HG02973 (cell line): ENCODE data around the gene PRKCH.

Experiments
- ATAC-seq: cut with Tn5 transposase; IDR thresholded peaks from one replicate; pipeline ENCODE4 v1.9.1; 2021; ENCODE audit warnings: moderate library complexity; ENCODE audit not compliant: unreplicated experiment

Gene PRKCH

GRCh38 chr14:61418746-61419145 is 97.4 kb downstream of the PRKCH start:
- ATAC-seq: no peak

GRCh38 chr14:61419201-61419600 is 97.8 kb downstream of the PRKCH start:
- ATAC-seq: no peak

- no peak for ATAC-seq
Measured at GRCh38 chr14:61420326-61420725, 98.9 kb downstream of the PRKCH start.

GRCh38 chr14:61421212-61421923 is 100.0 kb downstream of the PRKCH start:
- ATAC-seq: no peak

GRCh38 chr14:61426048-61426447 is 104.7 kb downstream of the PRKCH start:
- no peak for ATAC-seq

- ATAC-seq: no peak
Measured at GRCh38 chr14:61428261-61428660, 106.9 kb downstream of the PRKCH start.

- ATAC-seq: no peak
Measured at GRCh38 chr14:61429316-61429715, 107.9 kb downstream of the PRKCH start.

- no peak for ATAC-seq
Measured at GRCh38 chr14:61430066-61430757, 108.8 kb downstream of the PRKCH start.

GRCh38 chr14:61433169-61433568 is 111.8 kb downstream of the PRKCH start:
- no peak for ATAC-seq

- ATAC-seq: no peak
Measured at GRCh38 chr14:61433828-61434227, 112.4 kb downstream of the PRKCH start.

GRCh38 chr14:61434311-61434710 is 112.9 kb downstream of the PRKCH start:
- ATAC-seq: no peak

GRCh38 chr14:61435563-61436337 is 114.4 kb downstream of the PRKCH start:
- ATAC-seq: no peak

- ATAC-seq: no peak
Measured at GRCh38 chr14:61437381-61437780, 116.0 kb downstream of the PRKCH start.

GRCh38 chr14:61438036-61438435 is 116.7 kb downstream of the PRKCH start:
- no peak for ATAC-seq

GRCh38 chr14:61438497-61438859 is 117.1 kb downstream of the PRKCH start:
- no peak for ATAC-seq

GRCh38 chr14:61438860-61439765 is 117.7 kb downstream of the PRKCH start:
- ATAC-seq: peak; percentile 61

- no peak for ATAC-seq
Measured at GRCh38 chr14:61439779-61440418, 118.5 kb downstream of the PRKCH start.

GRCh38 chr14:61443481-61443880 is 122.1 kb downstream of the PRKCH start:
- ATAC-seq: no peak

GRCh38 chr14:61444215-61444768 is 122.9 kb downstream of the PRKCH start:
- peak; percentile 67 for ATAC-seq

- ATAC-seq: no peak
Measured at GRCh38 chr14:61451491-61451890, 130.1 kb downstream of the PRKCH start.
